GM19467 (cell line): Measurements from ENCODE around the gene SEC14L1.
"Not testable (repeated sequence)": the region's sequence is repeated elsewhere in the genome, so short reads cannot be mapped to it uniquely, and the experiment has no call there.

Experiments used
- ATAC-seq: cut with Tn5 transposase; IDR thresholded peaks from one replicate; pipeline ENCODE4 v1.9.1; 2021; ENCODE audit warnings: mild to moderate bottlenecking, moderate library complexity; ENCODE audit not compliant: unreplicated experiment

The SEC14L1 gene

DNA sequence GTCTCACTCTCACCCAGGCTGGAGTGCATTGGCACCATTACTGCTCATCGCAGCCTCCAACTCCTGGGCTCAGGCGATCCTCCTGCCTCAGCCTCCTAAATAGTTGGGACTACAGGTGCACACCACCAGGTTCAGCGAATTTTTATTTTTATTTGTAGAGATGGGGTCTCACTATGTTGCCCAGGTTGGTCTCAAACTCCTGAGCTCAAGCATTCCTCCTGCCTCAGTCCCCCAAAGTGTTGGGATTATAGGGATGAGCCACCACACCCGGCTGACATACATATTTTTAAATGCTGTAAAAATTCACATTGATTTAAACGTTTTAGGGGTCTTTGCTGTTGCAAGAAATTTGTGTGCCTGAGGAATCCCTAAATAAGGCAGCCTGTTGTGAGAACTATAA is 24.8 kb upstream of the SEC14L1 start:
- ATAC-seq = no peak

DNA sequence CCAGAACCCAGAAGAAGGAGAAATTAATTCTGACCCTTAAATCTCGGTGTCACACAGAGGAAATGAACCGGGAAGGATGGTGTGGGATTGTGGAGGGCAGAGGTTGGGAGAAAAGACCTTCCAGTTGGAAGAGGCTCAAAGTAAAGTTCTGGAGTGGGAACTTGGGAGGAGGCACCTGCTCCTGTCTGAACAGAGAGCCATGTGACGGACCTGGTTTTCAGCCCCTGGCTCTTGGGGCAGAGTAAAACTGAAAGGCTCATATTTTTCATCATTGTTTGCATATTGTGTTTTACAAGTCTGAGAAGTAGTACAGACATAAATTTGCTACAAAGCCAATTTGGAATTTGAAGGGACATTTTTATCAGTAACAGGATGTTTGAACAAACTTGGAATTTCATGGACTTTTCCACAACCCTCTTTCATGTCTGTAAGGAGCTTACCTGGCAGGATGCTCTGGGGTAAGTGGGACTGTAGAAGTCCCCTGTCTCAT is 24.4 kb upstream of the SEC14L1 start:
- no peak for ATAC-seq

DNA sequence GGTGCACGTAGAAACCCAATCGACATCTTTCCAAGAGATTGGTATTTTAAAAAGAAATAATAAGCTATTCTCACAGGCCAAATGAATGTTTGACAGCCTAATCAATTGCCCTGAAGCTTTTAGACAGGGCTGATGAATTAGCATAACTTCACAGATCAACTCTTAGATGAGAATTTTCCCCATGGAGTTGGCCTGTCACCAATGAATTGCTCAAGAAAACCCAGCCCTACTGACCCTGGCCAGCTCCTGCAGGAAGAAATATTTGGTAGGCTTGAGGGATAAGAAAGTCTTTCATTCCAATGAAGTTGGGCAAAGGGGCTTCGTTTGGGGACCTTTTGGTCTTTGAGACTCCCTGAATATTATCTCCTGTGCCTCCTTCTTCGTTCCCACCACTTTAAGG is 23.4 kb upstream of the SEC14L1 start:
- ATAC-seq = no peak

DNA sequence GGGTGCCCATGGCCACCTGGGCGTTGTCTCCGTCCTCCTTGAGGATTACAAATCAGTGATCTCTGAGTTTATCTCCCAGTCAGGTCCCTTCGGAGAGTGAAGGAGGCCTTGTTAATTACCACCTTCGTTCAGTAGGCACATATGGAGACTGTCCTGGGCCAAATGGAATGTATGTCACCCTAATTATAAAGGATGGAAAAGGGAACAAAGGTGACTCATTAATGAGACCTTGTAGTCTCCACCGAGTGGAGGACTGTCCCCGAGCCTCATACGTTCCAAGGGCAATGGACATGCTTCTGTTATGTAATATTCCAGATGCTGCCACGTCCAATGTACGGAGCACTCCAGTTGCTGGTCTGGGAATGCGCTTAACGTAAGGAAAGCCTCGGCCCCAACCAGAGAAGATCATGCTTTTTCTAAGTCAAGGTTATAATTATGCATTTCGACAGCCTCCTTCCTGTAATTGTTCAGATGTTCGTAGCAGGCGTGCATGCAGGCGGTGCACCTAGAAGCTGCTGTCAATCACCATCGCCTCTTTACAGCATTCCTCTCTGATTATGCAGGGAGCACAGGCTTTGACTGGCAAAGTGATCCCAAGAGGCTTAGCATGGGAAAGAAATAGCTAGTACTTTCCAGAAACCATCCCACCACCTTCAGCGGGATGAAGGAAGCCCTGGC is 22.4 kb upstream of the SEC14L1 start:
- ATAC-seq = no peak

DNA sequence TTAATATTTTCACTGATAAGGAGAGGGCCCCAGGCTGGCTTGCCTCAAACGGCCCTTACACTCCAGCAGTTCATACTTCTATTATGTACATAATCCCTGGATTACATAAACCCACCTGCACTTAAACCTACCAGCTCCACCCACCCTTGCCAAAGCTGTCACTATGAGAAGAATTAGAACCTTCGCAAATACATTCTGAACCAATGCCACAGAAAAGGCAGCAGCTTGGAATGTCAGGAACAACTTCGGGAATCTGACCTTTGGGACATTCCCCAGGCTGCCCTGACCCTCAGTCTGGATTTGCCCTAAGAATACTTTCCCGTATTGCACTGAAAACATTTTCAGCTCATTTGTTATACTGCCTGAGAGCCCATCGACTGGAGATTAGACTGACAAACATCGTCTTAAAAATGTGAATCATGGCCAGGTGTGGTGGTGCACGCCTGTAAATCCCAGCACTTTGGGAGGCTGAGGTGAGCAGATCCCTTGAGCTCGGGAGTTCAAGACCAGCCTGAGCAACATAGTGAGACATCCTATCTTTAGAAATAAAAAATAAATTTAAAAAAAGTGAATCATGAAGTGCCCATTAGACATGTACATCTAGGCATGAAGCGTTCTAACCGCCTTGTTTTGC is 21.0 kb upstream of the SEC14L1 start:
- no peak for ATAC-seq

DNA sequence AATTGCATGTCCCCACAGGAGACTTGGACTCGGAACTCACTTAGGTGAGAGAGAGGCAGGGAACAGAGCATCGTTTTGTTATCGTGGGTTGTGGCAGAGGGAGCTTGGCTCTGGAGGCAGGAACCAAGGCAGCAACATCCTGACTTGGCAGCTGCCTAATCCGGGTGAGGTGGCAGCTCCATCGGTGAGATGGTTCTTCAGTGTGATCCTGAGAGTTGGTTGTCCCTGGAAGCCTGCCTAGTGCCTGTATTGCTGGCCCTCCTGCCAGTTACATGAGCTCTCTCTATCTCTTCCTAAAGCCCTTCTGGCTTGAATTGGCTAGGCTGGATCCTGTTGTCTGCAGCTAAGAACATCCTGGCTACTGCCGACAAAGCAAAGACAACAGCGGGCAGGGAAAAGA is 19.9 kb upstream of the SEC14L1 start:
- no peak for ATAC-seq

DNA sequence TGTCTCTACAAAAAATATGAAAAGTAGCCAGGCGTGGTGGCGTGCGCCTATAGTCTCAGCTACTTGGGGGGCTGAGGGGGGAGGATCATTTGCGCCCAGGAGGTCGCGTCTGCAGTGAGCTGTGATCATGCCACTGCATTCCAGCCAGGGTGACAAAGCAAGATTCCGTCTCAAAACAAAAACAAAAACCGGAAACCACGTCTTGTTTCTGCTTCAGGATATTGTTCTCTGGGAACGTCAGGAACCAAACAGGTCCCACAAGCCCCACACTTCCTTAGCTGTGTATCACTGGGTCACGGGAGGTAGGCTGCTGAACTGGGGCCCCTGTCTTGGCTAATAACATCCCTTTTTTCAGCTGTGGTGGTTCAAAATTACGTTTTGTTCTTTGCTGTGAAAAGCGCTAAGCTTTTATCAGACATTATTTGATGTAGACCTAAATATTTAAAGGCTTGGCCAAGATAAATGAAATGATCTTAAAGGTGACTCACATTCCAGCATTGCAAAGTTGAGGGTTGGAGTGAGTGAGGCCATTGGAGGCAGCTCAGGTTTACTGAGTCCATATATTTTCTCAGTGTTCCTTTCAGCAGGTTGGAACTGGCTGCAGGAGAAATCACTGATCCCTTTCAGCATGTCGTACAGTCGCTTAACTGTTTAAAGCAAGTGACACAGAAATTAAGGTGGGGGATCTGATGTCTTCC is 16.4 kb upstream of the SEC14L1 start:
- no peak for ATAC-seq

DNA sequence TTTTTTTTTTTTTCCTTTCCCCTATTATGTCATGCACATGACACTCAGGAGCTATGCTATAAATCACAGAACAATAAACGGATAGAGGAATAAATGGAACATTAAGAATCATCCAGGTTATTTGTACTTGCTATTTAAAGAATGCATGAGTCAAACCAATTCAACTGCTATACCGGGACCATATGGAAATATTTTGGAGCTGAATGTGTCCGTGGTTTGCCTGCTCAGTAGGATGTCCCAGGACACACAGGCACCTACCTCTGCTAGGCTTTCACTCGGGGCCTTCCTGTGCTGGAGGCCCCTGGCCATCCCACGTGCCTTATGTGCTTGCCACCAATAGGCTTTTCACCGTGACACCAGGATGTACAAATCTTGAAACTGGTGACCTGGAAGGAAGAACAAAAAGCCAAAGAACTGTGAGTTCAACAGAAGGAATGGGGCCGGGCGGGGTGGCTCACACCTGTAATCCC is 15.3 kb upstream of the SEC14L1 start:
- ATAC-seq = no peak

DNA sequence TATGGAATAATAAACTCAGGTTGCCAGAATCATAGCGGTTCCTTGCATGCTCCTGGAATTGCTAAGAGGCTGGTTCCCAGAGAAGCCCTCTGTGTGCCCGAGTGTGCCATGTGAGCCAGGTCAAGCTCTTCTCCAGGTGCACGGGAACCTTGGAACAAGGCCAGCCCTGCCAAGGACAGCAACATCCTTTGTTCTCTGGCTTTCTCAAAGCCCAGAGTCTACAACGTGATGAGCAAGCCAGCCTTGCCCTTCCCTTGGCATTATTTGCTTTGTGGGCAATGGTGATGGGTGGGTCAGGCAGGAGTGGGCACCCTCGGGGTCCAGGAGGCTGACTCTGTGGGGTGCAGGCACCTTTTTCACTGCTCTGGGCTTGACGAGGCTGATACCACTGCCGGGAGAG is 14.2 kb upstream of the SEC14L1 start:
- ATAC-seq = no peak

DNA sequence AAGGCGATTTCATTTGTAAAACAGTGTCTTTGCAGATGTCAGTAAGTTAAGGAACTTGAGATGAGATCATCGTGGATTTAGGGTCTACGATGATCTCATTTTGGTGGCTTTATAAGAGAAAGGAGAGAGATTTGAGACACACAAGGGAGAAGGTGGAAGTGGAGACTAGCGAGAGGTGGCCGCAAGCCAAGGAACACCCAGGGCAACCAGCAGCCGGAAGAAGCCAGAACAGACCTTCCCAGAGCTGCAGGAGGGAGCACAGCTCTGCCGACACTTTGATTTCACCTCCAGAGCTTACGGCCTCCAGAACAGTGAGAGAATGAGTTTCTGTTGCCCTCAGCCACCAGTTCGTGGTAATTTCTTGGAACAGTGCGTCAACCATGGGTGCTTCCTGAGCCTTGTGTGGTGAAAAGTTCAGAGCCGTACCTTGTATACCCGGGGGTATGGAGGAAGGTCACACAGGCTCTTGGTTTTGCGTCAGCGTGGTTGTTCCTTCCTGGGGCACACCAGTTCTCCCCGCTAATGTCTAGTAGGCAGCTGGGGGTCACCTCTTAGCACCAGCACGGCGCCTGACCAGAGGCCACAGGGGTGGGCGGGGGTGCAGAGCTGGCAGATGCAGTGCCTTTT is 12.9 kb upstream of the SEC14L1 start:
- no peak for ATAC-seq

DNA sequence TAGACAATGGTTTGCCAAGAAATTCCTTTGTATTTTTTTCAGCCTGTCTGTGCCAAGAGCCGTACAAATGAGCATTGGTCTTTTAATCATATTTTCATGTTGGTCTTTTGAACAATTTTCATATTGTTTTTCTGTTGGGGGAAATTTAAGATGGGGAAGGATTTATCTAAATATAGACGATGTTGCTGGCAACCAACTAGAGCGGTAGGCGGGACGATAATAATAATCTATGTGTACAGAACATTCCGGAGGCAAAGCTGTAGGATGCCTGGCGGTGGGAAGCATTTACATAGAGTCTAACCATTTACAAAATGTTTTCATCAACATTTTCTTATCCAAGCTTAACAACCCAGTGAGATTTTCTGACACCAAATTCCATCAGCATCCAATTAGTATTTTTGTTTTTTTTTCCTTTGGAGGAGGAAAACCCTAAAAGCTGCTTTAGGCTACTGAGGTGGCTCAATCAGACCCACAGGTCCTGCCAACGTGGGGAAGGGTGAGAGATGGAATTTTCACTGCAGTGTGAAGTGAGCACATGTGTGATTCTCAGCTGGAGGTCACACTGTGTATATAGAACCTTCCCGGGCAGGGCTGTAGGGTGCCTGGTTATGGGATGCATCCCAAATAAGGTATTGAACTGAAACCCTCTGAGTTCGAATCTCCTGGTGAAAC is 11.7 kb upstream of the SEC14L1 start:
- ATAC-seq = no peak

DNA sequence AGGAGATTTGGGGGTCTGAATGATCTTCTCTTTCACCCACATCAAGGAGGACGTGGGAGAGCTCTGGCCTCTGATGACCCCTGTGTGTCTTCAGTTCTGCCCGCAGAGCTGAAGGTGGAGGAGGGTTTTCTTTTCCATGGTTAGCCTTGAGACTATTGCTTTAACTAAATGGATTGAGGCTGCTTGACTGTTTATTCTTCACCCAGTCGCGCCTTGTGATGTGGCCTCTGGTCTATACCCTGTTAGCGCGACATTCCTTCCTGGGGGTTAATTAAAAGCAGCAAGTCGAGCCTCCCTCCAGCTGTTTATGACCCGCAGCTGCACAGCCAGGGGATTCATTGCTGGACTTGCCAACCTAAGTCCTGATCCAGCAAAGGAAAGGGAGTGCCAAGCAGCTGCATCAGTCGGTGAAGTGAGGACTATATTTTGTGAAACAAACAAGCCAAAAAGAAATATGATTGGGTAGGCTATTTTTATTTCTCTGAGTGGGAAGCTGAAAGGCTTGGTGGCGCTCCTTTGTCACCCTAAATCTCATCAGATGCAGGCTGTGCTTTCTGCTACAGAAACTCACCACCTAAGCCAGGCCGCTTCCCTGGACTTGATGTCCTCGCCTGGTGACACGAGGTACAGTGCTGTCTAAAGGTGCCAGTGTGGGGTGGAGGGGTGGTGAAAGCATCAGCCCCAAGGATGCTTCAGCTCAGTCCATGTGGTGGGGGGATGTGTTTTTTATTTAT is 11.0 kb upstream of the SEC14L1 start:
- no peak for ATAC-seq

DNA sequence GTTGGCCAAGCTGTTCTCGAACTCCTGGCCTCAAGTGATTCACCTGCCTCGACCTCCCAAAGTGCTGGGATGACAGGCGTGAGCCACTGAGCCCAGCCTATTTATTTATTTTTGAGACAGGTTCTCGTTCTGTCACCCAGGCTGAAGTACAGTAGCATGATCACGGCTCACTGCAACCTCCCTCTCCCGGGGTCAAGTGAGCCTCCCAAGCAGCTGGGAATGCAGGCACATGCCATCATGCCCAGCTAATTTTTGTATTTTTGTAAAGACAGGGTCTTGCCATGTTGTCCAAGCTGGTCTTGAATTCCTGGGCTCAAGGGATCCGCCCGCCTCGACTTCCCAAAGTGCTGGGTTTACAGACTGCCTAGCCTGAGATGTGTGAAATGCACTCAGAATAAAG is 10.2 kb upstream of the SEC14L1 start:
- ATAC-seq = no peak

DNA sequence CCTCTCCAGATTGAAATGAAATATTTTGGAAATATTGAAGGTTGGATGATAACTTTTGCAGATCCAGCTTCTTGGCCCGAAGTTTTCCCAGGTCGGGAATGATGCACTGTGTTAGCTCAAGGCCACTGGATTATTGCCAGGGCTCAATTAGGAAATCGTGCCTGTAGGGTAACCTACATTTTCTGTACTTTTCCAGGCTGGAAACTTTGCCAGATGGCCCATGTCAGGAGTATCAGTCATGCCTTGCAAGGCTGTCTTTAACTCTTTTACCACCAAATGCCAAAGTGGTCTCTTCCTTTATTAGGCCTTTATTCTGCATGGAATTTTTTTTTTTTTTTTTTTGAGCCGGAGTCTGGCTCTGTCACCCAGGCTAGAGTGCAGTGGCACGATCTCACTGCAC is 8.9 kb upstream of the SEC14L1 start:
- ATAC-seq = no peak

DNA sequence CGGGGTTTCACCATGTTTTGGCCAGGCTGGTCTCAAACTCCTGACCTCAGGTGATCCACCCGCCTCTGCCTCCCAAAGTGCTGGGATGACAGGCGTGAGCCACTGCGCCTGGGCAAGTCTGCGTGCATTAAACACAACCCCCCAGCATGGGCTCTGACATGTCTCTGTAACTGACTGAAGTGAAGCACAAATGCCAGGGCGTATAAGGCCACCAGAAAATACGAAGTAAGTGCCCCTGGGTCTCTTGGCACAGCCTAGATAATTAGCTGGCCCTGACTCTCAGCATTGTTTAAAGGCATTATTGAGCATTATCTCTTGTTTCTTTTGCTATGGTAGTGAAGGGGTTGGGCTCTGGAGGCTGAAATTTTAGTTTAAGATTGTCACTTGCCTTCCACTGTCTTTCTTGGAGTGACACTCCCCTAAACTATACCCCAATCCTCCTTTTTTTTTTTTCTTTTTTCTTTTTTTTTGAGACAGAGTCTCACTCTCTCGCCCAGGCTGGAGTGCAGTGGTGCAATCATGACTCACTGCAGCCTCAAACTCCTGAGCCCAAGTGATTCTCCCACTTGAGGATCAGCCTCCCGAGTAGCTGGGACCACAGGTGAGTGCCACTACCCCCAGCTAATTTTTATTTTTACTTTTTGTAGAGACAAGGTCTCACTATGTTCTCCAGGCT is 8.2 kb upstream of the SEC14L1 start:
- no peak for ATAC-seq

DNA sequence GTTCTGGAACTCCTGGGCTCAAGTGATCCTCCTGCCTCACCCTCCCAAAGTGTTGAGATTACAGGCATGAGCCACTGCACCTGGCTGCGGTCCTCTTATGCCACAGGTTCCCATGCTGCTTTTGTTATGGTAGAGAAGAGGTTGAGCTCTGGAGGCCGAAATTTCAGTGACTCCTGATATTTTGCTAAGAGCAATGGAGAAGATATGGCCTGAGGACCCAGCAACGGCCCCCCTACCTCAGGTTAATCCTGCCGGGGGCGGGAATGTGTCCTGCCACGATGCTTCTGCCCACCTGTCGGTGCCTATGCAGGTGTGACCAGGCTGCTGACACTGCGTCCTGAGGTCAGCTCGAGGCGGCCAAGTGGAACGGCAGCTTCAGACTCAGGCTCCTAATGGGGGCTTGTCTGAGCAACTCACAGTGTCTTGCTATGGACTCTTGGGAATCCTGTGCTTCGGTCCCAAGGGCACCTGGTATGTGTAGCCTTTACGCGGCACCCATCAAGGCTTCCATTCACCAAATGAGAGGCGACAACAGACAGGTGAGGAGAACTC is 7.6 kb upstream of the SEC14L1 start:
- no peak for ATAC-seq

DNA sequence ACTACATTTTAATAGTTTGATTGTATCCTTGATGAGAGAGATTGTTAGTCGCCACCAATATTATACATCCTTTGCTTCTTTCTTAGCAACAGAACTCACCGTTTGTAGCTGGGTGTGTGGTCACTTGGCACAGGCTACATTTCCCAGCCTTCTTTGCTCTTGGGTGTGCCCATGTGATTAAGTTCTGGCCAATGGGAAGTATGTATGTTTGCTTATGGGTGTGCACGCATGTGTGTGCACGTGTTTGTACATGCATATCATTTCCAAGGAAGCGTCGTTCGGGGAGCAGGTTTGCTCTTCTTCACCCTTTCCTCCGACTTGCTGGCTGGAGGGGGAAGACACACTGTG is 4.4 kb upstream of the SEC14L1 start:
- no peak for ATAC-seq

DNA sequence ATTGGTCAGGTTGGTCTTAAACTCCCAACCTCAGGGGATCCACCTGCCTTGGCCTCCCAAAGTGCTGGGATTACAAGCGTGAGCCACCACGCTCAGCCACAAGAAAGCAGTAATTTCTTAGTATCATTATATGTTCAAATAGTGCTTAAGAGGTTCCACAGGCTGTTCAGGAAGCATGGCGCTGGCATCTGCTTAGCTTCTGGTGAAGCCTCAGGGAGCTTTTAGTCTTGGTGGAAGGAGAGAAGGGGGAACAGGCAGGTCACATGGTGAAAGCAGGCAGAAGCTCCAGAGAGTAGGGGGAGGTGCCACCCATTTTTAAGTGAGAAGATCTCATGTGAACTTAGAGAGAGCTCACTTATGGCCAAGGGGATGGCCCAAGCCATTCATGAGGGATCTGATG is 3.7 kb upstream of the SEC14L1 start:
- no peak for ATAC-seq

DNA sequence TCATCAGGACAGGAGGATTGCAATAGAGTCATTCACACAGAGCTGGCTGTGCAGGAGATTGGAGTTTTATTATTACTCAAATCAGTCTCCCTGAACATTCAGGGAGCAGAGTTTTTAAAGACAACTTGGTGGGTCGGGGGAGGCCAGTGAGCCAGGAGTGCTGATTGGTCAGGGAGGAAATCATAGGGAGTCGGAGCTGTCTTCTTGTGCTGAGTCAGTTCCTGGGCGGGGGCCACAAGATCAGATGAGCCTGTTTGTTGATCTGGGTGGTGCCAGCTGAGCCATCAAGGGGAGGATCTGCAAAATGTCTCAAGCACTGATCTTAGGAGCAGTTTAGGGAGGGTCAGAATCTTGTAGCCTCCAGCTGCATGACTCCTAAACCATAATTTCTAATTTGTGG is 2.9 kb upstream of the SEC14L1 start:
- not testable (repeated sequence) for ATAC-seq
